Mesodermal cell (in vitro differentiated cells): Measurements from ENCODE around the gene PSME2.
A peak's percentile ranks its signal among the peaks of the same experiment; 100 is the strongest.

Experiments
- H3K27ac ChIP-seq: 2 replicates; pipeline ENCODE4 v1.7.0; 2013; ENCODE audit warnings: mild to moderate bottlenecking, low read depth, low read length, moderate library complexity; ENCODE audit not compliant: severe bottlenecking
- H3K36me3 ChIP-seq: 2 replicates; pipeline ENCODE4 v1.7.1; 2013; ENCODE audit warnings: mild to moderate bottlenecking, low read length, moderate library complexity; ENCODE audit not compliant: control insufficient read depth, insufficient read depth
- H3K4me1 ChIP-seq: one replicate; pipeline ENCODE4 v1.7.1; 2013; ENCODE audit warnings: mild to moderate bottlenecking, low read length; ENCODE audit not compliant: insufficient read depth, control insufficient read depth, poor library complexity, severe bottlenecking
- H3K4me3 ChIP-seq: 2 replicates; pipeline ENCODE4 v1.7.0; 2013; ENCODE audit warnings: low read length, control low read depth, mild to moderate bottlenecking; ENCODE audit not compliant: insufficient read depth, poor library complexity, severe bottlenecking; ENCODE audit errors: extremely low read depth
- H3K9me3 ChIP-seq: 2 replicates; pipeline ENCODE4 v1.7.1; 2013; ENCODE audit warnings: mild to moderate bottlenecking, low read length, moderate library complexity; ENCODE audit not compliant: control insufficient read depth
- WGBS, 2 experiments: methylation state at CpG; one replicate each; pipeline ENCODE4 v1.1.5; 2013; ENCODE audit warnings: missing lambda C conversion rate in 2 of 2; ENCODE audit not compliant: insufficient coverage in 2 of 2; 5-methylcytosine and 5-hydroxymethylcytosine counted together

PSME2 gene

DNA sequence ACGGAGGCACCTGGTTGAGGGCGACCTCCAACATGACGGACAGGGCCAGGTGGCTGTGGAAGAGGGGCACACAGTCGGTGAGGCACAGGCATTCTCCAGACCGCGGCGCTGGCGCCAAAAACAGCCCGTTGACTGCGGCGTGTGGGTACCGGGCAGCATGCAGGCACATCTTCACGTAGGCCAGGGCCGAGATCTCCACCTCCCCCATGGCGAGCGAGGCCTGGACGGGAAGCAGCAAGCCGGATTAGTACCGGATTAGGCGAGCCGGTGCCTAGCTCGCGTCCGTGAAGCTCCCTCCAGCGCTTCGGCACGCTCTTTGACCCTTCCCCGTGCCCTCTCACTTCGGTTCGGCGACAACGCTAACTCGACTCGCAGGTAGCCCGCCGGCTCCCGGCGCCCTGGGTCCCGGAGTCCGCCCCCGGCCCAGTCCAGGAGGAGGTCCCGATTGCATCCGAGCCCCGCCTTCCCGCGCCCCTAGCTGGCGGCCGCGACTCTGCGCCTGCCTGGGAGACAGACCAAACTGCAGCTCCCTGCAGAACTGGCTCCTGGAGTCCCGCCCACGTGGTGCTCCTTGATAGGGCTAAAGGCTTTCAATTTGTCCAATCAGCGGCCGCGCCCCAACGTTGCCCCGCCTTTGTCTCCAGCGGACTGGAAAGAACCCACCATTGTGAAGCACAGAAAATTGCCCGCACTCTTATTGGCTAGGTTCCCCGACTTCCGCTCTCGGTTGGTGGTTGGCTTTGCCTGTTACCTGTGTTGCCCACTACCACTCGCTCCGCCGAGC lies 5.1 kb downstream of the PSME2 start, which contains the start of gene EMC9:
Gene EMC9 (minus strand): TSS at position 495 of the 784 bp plus-strand sequence. CDS start 287 bp downstream, at position 208.
- WGBS, 2 experiments, result 0% methylated on average over 64 to 65 of the region's 65 CpGs
- H3K4me3 ChIP-seq, result peak within 1 kb of the TSS; percentile 73
- H3K4me1 ChIP-seq, result peaks cover 11% of the 10 kb centered on the region
- peak within 1 kb of the TSS; percentile 82 for H3K27ac ChIP-seq
- no peaks in the 10 kb centered on the region for H3K9me3 ChIP-seq
- H3K36me3 ChIP-seq, result peaks cover 38% of the 10 kb centered on the region

DNA sequence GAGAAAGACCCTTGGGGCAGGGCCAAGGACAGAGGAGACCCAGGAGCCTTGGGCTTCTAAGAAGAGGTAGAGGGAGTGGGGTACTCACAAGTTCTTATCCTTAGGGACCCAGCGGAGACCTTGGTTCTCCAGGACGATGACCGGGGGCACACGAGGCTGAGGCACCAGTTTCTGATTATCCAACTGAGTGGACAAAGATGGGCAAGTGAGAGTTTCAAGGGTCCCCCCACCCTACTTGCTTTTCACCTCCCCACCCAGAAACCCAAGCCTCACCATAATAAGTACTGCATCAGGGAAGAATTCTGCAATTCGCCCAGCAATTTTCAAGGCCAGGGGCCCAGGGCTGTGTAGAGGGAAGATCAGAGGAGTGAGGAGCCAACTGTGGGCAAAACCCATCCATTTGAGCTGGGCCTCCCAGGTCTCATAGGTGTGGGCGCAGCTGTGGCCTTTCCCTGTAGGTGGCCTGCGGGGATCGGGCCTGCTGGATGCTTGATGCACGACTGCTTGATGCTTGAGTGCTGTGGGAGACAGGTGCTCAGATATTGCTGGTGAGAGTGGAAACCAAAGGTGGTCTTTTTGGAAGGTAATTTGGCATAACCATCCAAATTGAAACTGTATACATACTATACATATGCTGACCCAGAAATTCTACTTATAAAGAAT lies 7.0 kb downstream of the PSME2 start:
- H3K9me3 ChIP-seq, result no peaks in the 10 kb centered on the region
- H3K27ac ChIP-seq, result no peak overlapping the region
- peak overlapping the region; percentile 73 for H3K4me3 ChIP-seq
- H3K4me1 ChIP-seq, result peaks cover 2% of the 10 kb centered on the region
- peaks cover 35% of the 10 kb centered on the region for H3K36me3 ChIP-seq
- WGBS, 2 experiments, result 100% methylated on average over 2 of the region's 9 CpGs

GRCh38 chr14:24138396-24139271 lies 7.8 kb downstream of the PSME2 start:
- no peak overlapping the region for H3K4me3 ChIP-seq
- peaks cover 2% of the 10 kb centered on the region for H3K4me1 ChIP-seq
- no peak overlapping the region for H3K27ac ChIP-seq
- 95 to 100% methylated on average over 10 to 11 of the region's 13 CpGs for WGBS, 2 experiments
- H3K9me3 ChIP-seq, result no peaks in the 10 kb centered on the region
- peaks cover 28% of the 10 kb centered on the region for H3K36me3 ChIP-seq

DNA sequence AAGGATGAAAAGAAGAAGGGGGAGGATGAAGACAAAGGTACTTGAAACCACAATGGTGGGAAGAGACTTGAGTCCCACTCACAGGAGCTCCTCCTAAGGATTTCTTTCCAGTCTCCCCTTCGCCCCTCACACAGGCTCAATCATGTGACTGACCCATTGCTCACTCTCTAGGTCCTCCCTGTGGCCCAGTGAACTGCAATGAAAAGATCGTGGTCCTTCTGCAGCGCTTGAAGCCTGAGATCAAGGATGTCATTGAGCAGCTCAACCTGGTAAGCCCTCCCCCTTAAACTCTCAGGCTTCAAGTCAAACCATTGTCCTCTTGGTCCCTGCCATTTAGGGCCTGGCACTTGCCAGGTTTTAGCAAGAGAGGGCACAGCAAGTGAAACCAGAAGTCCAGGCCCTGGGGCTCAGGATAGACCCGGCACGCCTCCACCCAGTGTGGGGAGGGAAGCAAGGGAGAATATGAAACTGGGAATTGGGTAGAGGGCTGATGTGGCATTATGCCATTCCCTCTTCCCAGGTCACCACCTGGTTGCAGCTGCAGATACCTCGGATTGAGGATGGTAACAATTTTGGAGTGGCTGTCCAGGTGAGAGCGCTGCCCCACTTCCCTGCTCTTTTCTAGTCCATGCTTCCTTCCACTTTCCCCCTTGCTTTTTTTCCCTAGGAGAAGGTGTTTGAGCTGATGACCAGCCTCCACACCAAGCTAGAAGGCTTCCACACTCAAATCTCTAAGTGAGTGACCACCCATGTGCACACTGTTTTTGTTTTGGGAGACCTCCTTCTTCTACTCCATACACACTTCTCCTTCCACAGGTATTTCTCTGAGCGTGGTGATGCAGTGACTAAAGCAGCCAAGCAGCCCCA lies 8.6 kb downstream of the PSME2 start:
- Histone ChIP-seq H3K4me1 (peaks cover 2% of the 10 kb centered on the region), H3K4me3 (no peak overlapping the region), H3K27ac (no peak overlapping the region), H3K9me3 (no peaks in the 10 kb centered on the region), H3K36me3 (peaks cover 22% of the 10 kb centered on the region)
- WGBS, 2 experiments, result 83 to 98% methylated on average over 4 to 5 of the region's 8 CpGs

DNA sequence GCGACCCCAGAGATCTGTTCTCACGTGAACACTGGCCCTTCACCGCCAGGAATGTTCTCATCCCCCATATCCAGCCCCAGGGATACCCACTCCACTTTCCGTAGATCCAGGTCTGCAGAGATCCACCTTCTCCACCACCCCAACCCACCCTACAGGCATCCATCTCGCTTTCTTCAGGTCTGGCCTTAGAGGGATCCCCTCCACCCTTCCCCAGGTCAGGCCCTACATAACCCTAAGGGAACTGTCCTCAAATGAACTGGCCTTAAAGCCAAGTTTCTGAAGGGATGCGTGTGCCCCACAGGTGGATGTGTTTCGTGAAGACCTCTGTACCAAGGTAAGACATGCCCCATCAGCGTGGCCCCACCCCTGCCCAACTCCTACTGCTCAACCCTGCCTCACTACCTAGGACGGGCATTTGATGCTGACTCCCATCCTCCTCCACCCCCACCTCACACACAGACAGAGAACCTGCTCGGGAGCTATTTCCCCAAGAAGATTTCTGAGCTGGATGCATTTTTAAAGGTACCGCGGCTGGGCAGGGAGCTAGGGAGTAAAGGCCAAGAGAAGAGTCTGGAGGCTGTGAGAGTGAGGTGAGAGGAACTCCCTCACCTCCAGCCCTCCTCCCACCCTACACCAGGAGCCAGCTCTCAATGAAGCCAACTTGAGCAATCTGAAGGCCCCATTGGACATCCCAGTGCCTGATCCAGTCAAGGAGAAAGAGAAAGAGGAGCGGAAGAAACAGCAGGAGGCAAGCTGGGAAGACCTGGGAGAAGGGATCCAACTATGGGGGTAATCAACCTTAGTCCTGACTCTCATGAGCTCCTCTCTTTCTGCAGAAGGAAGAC lies 9.5 kb downstream of the PSME2 start:
- Histone ChIP-seq H3K36me3 (peaks cover 22% of the 10 kb centered on the region), H3K4me1 (peaks cover 2% of the 10 kb centered on the region), H3K27ac (no peak overlapping the region), H3K4me3 (peak overlapping the region; percentile 85), H3K9me3 (no peaks in the 10 kb centered on the region)
- 59 to 72% methylated on average over 6 to 7 of the region's 13 CpGs for WGBS, 2 experiments

GRCh38 chr14:24135834-24136683 lies 10.4 kb downstream of the PSME2 start, which contains the start of gene PSME1:
Gene PSME1 (plus strand): TSS chr14:24136194. CDS start chr14:24136263, 69 bp downstream.
- 3% methylated on average over 42 to 64 of the region's 75 CpGs for WGBS, 2 experiments
- no peak within 1 kb of the TSS for H3K27ac ChIP-seq
- peaks cover 22% of the 10 kb centered on the region for H3K36me3 ChIP-seq
- no peaks in the 10 kb centered on the region for H3K9me3 ChIP-seq
- H3K4me3 ChIP-seq, result peak within 1 kb of the TSS; percentile 85
- peaks cover 2% of the 10 kb centered on the region for H3K4me1 ChIP-seq

DNA sequence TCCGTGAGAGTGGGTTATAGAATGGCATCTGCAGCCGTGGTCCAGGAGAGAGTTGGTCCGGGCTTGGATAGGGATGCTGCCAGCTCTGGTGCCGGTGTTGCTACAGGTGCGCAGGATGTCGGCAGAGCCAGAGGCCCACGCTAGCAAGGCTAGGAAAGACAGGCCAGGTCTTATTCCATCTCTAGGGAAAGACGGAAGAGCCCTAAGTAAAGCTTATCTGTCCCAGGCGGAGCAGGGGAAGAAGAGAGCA lies 10.9 kb downstream of the PSME2 start:
- 12 to 18% methylated on average over 9 of the region's 9 CpGs for WGBS, 2 experiments
- Histone ChIP-seq H3K4me3 (peak overlapping the region; percentile 85), H3K27ac (no peak overlapping the region), H3K4me1 (peaks cover 2% of the 10 kb centered on the region), H3K36me3 (peaks cover 22% of the 10 kb centered on the region), H3K9me3 (no peaks in the 10 kb centered on the region)

GRCh38 chr14:24133735-24134134 lies 12.7 kb downstream of the PSME2 start:
- H3K36me3 ChIP-seq, result peaks cover 12% of the 10 kb centered on the region
- H3K4me3 ChIP-seq, result no peak overlapping the region
- peaks cover 2% of the 10 kb centered on the region for H3K4me1 ChIP-seq
- H3K9me3 ChIP-seq, result no peaks in the 10 kb centered on the region
- no peak overlapping the region for H3K27ac ChIP-seq
- WGBS, 2 experiments, result no CpG with 5 or more reads among the region's 1 CpG

DNA sequence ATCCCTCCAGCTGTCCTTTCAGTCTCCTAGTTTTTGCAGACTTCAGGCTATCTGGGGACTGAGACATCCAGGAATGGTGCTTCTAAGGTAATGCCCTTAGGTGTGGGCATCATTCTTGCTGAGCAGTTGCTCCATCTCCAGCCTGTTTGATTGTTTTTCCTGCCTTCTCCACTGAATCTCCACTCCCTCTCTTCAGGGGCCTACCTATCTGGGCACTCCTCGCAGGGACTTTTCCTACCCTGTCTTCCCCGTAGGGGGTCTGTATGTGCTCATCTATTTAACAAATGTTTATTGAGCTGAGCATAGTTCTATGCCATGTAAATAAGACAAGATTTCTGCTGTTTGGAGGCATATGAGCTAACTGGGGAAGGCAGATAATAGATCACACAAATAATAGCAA lies 13.4 kb downstream of the PSME2 start:
- peaks cover 2% of the 10 kb centered on the region for H3K4me1 ChIP-seq
- 92% methylated on average over 2 of the region's 2 CpGs; no CpG with 5 or more reads in 1 of the 2 experiments for WGBS, 2 experiments
- no peaks in the 10 kb centered on the region for H3K9me3 ChIP-seq
- H3K27ac ChIP-seq, result no peak overlapping the region
- peaks cover 5% of the 10 kb centered on the region for H3K36me3 ChIP-seq
- H3K4me3 ChIP-seq, result no peak overlapping the region
